Mesothelial cell of epicardium (in vitro differentiated cells): ENCODE measurements around the gene HLA-DOB. TPM values are rescaled to one million over a fixed set of nuclear protein-coding genes. Genes with fewer than 3 reads are reported as not detected.

Experiments
- DNase-seq, 2 experiments: peaks; one replicate each; pipeline ENCODE4 v3.0.0; 2021; ENCODE audit warnings: low spot score in 2 of 2; ENCODE audit not compliant: unreplicated experiment in 2 of 2
- H3K27ac Mint-ChIP-seq: 2 replicates; pipeline ENCODE4 v1.8.0; 2021; ENCODE audit warnings: mixed read lengths
- H3K27me3 Mint-ChIP-seq: 2 replicates; pipeline ENCODE4 v1.8.0; 2021; ENCODE audit warnings: low read depth, mixed read lengths
- H3K36me3 Mint-ChIP-seq: 2 replicates; pipeline ENCODE4 v1.8.0; 2021; ENCODE audit warnings: mixed read lengths
- H3K4me1 Mint-ChIP-seq: 2 replicates; pipeline ENCODE4 v1.8.0; 2021; ENCODE audit warnings: mixed read lengths
- H3K4me3 Mint-ChIP-seq: 2 replicates; pipeline ENCODE4 v1.8.0; 2021; ENCODE audit warnings: mild to moderate bottlenecking, moderate library complexity, mixed read lengths
- H3K9me3 Mint-ChIP-seq: 2 replicates; pipeline ENCODE4 v1.8.0; 2021; ENCODE audit warnings: mixed read lengths
- CTCF ChIP-seq: fragments of 200-600 bp; sonication (generic); IDR thresholded peaks from one replicate; pipeline ENCODE4 v1.5.0; 2021; ENCODE audit warnings: antibody characterized with exemption; ENCODE audit not compliant: unreplicated experiment
- total RNA-seq: library from RNA; stranded (reverse); gene quantifications from 3 replicates; pipeline ENCODE4 v1.2.1, GENCODE V29; 2021

The HLA-DOB gene
- total RNA-seq, 1 donor from 2014 or later, result 0.45 TPM

GRCh38 chr6:32803416-32803815 is 13.4 kb downstream of the HLA-DOB start:
- peaks cover 85% of the 10 kb centered on the region for H3K27me3 Mint-ChIP-seq
- no peak overlapping the region for H3K27ac Mint-ChIP-seq
- H3K36me3 Mint-ChIP-seq, result no peaks in the 10 kb centered on the region
- DNase-seq, result no peak
- H3K9me3 Mint-ChIP-seq, result peaks cover 7% of the 10 kb centered on the region
- TF ChIP-seq CTCF, result no peak
- H3K4me3 Mint-ChIP-seq, result no peak overlapping the region
- H3K4me1 Mint-ChIP-seq, result no peaks in the 10 kb centered on the region

GRCh38 chr6:32799740-32800139 is 17.1 kb downstream of the HLA-DOB start:
- peaks cover 87% of the 10 kb centered on the region for H3K27me3 Mint-ChIP-seq
- peaks cover 8% of the 10 kb centered on the region for H3K9me3 Mint-ChIP-seq
- H3K4me3 Mint-ChIP-seq, result no peak overlapping the region
- no peak overlapping the region for H3K27ac Mint-ChIP-seq
- peaks cover 2% of the 10 kb centered on the region for H3K4me1 Mint-ChIP-seq
- DNase-seq, result no peak
- no peaks in the 10 kb centered on the region for H3K36me3 Mint-ChIP-seq
- no peak for TF ChIP-seq CTCF

- Mint-ChIP-seq H3K36me3 (no peaks in the 10 kb centered on the region), H3K9me3 (peaks cover 8% of the 10 kb centered on the region), H3K27me3 (peaks cover 87% of the 10 kb centered on the region), H3K4me3 (no peak overlapping the region), H3K4me1 (peaks cover 2% of the 10 kb centered on the region), H3K27ac (no peak overlapping the region)
- TF ChIP-seq CTCF, result no peak
- DNase-seq, result no peak
These were observed 17.6 kb downstream of the HLA-DOB start for GRCh38 chr6:32799168-32799567.

DNA sequence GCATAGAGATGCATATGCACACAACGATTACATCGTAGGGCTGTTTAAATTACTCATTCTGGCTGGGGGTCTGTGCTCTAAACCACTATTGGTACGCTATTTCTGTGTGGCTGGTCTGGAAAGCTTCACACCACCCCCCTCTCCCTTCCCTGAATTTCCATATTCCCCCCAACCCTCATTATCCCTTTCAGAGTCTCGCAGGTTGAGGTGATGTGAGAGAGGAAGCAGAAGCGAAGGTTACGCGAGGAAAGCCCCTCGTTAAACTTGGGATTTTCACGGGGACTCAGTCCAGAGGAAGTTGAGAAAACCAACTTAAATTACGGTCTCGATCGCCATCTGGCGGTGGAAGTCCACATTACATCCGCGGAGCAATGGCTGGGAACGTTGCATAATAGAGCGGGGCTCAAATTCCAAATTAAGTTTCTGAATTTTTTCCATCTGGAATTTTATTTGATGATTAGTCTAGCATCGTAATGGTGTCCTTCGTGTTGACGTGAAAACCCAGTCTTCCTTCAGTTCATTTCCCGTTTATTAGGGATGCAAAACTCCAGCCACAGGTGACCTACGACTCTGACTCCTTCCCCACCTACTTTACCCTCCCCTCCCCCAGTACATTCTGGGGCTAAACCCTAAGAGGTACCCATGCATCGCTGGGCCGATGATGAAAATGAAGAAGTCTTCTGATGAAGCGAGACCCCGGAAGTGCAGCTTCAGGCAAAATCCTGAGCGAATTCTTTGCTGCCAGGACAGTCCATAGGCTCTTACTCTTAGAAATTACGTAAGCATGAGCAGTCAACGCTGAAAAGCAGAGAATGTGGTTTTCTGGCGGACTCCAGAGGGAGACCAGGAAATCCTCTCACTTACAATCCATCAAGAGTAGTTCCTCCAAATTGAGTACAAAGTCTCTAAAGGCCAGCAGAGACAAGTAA is 19.7 kb downstream of the HLA-DOB start:
- H3K4me1 Mint-ChIP-seq, result peaks cover 2% of the 10 kb centered on the region
- DNase-seq, result peak; percentile 46 to 92
- peak; percentile 98 for TF ChIP-seq CTCF
- peaks cover 8% of the 10 kb centered on the region for H3K9me3 Mint-ChIP-seq
- peak overlapping the region; percentile 61 for H3K4me3 Mint-ChIP-seq
- H3K27ac Mint-ChIP-seq, result no peak overlapping the region
- H3K27me3 Mint-ChIP-seq, result peaks cover 82% of the 10 kb centered on the region
- H3K36me3 Mint-ChIP-seq, result no peaks in the 10 kb centered on the region

DNA sequence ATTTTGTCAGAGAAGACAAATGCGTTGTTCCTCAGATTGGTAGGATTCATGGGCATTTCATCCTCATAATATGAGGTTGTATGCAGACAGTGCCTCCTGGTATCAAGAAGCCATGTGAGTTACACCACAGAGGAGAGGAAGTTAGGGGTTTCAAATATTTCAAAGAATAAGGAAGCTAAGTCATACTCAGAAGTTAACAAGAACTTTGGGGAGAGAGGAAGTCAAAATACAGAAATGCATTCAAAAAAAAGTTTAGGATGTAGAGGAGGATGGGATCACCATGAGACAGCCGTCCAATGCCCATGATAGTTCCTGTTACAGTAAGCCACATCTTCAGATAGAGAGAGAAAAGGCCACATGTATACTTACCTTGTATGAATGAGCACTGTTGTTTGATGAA is 22.3 kb downstream of the HLA-DOB start:
- no peaks in the 10 kb centered on the region for H3K36me3 Mint-ChIP-seq
- peaks cover 8% of the 10 kb centered on the region for H3K9me3 Mint-ChIP-seq
- DNase-seq, result no peak
- H3K27me3 Mint-ChIP-seq, result peaks cover 73% of the 10 kb centered on the region
- no peak overlapping the region for H3K27ac Mint-ChIP-seq
- TF ChIP-seq CTCF, result no peak
- no peak overlapping the region for H3K4me3 Mint-ChIP-seq
- H3K4me1 Mint-ChIP-seq, result peaks cover 2% of the 10 kb centered on the region
